Cerebellar cortex (tissue), 1 donor: Measurements from ENCODE around the gene APPL2.
A peak's percentile ranks its signal among the peaks of the same experiment; 100 is the strongest.

Experiments used
- DNase-seq: peaks from one replicate; pipeline ENCODE4 v3.0.0-alpha.2; 2015; ENCODE audit warnings: low spot score

APPL2 gene, protein sequence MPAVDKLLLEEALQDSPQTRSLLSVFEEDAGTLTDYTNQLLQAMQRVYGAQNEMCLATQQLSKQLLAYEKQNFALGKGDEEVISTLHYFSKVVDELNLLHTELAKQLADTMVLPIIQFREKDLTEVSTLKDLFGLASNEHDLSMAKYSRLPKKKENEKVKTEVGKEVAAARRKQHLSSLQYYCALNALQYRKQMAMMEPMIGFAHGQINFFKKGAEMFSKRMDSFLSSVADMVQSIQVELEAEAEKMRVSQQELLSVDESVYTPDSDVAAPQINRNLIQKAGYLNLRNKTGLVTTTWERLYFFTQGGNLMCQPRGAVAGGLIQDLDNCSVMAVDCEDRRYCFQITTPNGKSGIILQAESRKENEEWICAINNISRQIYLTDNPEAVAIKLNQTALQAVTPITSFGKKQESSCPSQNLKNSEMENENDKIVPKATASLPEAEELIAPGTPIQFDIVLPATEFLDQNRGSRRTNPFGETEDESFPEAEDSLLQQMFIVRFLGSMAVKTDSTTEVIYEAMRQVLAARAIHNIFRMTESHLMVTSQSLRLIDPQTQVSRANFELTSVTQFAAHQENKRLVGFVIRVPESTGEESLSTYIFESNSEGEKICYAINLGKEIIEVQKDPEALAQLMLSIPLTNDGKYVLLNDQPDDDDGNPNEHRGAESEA

DNA sequence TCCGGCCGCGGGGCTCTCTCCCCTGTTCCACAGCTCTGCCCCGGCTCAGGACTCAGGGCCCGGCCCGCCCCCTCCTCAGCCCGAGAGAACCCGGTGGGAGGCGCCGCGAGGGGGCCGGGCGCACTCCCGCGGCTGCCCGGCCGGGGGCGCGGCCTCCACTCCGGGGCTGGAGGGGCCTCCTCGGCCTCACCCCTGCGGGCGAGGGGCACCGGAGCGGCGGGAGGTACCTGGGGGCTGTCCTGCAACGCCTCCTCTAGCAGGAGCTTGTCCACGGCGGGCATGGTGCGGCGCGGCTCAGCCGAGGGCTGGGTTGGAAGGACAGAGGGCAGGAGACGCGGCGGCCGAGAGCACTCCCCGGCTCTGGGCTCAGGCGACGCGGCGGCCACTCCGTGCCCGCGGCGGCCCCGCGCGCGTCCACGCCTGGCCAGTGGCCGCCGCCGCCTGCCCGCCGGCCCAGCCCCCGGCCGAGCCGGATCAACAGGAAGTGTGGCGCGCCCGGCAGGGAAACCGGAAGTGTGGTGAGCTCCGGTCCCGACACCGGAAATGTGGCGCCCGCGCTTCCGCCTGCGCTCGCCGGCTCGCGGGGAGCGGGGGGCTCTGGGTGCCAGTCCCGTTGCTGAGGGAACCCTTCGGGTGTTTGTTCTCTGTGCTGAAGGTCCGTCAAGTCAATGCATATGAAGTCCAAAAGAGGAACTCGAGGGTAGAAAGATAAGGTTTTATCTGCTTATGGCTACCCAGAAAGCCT is at the start of gene APPL2:
Gene APPL2 (minus strand): TSS at position 443 of the 745 bp plus-strand sequence. CDS start 162 bp downstream, at position 281.
- peak; percentile 87 for DNase-seq

DNA sequence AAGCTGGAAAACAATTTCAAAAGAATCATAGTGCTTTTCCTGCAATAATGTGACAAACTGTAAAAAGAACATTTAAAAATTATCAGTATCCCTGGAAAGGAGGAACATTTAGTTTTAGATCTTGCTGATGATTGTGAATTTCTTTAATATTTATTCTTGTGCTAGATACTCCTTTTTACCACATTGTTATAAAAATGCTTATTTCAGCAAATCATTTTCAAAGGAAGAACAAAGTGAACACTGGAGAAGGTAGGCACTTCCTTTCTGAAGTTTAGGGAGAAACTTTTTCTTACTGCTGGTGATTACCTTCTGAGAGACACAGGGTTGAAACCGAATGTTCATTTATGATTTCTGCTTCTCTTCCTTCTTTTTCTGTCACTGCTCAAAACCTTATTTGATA is 49.4 kb upstream of the APPL2 start:
- DNase-seq: no peak

DNA sequence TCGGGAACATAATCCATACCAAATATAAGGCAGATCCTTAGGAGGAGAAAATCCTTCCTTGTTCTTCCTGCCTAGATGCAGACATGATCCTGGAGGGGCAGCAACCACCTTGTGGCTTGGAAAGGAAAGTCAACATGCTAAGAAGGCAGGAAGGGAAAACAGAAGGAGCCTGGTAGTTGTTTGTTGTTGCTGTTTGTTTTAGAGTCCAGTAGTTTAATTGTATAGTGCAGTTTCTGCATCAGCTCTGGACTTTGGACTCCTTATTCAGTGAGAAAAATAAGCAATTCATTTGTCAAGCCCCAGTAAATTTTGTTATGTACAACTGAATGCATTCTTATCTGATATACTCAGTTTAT is 45.7 kb upstream of the APPL2 start:
- DNase-seq: no peak

DNA sequence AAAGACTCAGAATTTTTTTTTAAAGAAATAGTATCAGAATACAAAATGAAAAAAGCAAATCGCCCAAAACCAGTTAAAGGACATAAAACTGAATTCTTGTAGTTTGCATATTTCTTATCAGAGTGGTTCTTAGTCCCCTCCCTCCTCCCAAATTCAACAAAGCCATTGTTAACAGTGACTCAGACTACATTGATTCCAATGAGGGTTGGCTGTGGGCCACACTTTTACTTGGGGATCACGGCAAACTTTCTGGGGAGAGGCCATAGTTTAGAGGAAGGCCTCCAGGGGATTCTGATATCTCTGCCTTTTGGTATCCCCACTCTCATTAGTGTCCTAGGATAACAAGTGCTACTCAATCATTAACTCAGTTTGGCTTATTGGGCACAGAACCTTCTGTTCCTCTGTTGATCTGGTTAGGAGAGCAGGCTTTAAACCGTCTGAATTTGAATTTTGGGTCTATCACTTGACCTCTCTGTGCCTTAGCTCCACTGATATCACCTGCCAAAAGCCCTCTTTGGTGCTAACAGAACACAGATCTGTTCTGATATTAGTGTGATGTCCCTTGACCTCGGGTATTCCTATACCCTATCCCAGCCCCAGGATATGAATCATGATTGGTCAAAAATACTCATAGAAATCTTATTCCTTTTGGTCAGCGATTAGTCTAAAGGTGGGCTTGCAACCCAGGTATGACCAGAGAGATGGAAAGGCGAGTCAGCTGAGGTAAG is 45.2 kb upstream of the APPL2 start:
- DNase-seq: no peak

DNA sequence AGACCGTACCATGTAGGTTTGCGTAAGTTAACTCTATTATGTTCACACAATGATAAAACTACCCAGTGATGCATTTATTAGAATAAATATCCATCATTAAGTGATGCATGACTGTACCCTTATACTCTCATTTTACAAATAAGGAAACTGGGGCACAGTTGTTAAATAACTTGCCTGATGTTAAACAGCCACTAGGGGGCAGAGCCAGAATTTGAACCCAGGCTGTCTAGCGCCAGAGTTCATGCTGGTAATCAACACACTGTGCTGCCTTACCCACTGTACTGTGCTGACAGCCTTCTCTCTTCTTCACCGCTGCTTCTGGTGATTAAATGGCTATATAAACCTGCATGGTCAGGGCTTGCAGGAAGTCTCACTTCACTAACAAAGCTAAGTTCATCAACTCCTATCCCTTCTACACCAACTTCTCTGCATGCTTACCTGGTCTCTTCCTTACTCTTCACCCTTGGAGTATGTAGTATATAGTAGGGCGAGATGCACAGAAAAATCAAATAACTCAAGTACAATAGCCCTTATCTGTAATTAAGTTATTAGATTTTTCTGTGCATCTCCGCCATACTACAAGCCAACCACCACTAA is 43.6 kb upstream of the APPL2 start:
- DNase-seq: peak; percentile 17

DNA sequence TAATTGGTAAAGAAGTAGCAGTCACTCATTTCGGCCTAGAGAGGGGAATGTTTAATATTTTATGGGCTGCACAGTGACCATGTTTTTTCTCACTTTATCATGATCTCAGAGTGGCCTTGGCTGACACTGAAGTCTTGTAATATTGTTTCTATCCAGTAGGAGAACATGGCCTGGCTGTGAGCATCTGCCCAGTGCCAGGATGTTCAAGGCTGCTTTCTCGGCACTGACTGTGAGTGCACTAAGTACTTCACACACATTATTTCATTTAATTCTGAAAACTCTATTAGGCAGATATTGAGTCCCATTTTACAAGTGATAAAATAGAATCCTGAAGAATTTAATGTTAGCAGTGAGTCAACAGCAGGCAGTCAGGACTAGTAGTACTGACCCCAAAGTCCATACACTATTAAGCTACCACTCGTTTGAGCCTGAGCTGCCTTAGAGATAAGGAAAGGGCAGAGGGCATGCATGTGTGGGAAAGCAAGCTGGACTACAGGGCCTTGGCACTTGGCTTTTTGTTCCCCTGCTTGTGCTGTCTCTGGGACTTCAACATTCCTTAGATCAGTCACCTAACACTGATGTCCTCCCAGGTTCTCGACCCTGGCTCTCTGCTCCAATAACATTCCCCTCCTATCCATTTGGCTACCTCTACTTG is 42.2 kb upstream of the APPL2 start:
- no peak for DNase-seq

DNA sequence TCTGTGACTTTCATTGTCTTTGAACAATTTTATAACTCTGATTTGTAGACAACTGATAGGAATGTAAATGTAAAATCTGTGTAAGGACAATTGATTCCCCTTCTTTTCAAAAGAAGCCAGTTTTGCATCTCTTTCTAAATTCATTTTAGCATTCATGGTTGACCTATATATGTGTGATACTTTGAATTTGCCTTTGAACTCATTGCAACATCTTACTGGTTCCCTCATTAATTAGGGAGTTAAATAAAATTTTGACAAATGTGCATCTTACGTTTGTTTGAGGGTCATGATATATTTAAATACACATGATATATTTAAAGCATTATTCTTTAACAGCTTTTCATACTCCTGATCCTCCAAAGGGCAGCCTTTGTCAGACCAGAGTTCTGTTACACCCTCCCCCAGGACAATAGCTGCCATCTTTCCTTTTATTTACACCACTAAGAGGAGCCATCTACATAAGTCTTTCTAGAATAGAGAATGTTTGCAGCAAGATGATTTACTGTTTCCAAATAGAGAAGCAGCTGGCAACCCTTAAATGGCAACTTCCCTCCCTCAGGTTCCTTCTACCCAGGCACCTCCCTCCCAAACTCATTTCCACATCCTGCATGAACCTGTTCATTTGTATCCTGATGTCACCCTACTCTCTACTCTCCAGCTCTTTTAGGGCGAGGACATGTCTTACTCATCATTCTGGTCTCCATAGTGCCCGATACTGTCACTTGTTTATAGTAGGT is 40.2 kb upstream of the APPL2 start:
- DNase-seq: no peak

DNA sequence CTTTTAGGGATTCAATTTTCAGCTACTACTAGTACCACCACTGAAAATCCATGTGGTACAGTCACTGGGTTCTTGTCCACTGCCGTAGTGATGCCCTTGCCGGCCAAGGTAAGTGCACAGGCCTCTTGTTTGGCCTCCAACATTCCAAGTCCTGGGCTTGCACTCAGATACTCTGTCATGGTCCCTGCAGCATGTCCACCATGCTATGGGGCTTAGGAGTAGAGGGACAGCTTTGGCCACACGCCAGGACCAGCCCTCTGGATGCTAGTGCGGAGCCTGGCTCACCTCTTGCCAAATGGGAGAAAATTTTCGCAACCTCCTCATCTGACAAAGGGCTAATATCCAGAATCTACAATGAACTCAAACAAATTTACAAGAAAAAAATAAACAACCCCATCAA is 38.6 kb upstream of the APPL2 start:
- DNase-seq: no peak

DNA sequence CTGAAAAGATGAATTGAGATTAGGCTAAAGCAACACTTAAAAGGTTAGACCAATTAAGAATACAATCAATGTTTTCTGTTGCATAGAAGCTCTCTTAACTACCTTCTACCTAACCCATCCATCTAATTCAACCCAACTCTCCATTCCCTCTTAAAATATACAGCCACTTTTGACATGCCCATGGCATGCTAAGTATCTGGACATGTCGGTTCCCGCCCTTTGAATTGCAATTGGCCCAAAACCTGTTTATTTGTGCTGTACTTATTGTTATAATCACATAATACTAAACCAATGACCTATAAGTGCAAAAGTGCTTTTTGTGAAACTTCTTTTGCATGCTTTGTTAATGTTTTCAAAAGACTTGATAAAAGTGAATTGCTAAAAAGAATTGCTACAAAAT is 37.6 kb upstream of the APPL2 start:
- no peak for DNase-seq

DNA sequence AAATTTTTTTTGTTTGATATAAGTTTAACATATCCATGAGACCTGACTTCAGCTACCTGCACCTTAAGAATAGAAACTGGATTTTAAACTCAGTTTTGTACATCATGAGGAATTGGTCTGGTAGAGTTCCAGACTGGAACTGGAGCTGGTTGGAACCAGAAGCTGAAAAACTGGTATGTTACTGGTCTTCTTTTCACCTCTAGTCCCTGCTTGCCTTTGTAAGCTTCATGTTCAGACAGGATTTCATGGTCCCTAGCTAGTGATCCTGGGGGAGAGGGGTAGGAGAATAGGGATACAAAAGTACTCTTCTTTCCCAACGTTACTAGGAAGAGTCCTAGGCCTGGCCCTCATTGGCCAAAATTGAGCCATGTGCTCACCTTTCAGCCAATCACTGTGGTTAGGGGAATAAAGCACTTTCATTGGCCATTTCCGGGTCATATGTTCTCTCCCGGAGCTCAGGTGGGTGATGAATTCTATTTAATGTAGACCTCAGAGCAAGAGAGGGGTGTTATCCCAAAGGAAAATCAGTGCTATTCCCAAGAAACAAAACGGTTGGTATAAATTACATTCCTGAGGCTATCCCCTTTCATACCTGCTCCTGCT is 36.9 kb upstream of the APPL2 start:
- no peak for DNase-seq

DNA sequence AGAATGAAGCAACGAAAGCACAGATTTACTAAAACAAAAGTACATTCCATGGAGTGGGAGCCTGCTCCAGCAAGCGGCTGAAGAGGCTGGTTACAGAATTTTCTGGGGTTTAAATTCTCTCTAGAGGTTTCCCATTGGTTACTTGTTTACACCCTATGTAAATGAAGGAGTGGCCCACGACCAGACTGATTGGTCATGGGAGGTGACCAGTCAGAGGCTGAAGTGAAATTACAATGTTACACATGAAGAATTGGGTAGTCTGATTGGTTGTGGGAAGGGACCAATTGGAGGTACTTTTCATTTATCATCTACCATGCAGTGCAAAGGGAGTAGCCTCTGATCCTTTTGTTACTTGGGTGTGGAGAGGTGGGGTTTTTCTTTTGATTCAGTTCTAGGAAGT is 36.2 kb upstream of the APPL2 start:
- DNase-seq: no peak

DNA sequence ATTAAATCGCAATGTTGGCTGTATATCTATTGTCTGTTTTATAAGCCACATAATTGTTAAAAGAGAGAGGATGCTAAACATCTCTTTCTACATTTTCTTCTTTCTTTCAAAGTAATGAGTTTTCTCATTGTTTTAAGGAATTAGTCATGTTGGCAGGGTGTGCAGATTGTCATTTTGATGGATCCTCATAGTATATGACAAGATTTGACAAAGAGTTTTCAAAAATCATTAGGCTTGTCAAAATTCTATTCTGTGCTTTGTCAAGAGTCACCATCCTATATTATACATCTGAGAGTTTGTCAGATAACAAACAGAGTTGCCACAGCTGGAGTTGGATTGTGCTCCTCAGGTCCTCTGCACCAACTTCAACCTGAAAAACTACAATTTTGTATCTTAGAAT is 35.4 kb upstream of the APPL2 start:
- DNase-seq: no peak

DNA sequence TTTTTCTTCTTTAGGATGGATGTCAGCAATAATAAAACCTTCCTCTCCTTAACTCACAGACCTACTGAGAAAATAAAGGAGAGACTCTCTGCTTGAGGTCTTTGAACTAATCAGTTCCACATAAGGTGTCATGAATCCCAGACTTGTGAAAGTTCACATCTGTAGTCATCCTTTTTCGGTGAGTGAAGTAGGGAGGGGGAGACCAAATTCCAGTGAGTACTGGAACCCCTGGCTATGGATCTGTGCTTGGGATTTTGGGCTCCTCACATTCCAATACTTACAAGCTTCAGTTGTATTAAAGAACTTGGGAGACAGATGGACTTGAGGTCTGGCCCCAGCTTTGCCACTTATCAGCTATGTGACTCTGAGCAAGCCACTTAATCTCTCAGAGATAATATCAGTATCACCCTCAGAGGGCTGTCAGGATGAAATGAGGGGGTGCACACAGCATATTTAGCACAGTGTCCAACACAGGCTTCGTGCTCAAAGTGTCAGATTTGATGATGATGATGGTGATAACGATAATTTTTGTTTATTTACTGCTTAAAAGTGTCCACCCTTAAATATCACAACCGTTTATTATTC is 34.8 kb upstream of the APPL2 start:
- no peak for DNase-seq

DNA sequence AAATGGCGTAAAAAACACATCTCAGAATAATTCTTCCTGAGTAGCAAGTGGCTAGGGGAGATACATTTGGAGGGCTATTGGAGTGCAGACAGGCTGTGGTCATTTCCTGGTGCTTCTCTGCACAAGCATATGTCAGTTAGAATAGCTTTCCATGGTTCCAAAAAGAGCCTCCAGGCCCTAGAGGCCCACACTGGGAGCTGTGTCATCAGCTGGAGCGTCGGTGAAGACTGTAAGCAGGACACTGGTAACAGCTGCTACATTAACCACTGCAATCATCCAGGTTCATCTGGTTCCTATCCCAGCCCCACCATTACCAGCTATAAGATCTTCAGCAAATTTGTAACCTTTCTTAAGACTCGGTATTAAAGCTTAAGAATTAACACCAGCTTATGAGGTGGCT is 31.7 kb upstream of the APPL2 start:
- DNase-seq: no peak

DNA sequence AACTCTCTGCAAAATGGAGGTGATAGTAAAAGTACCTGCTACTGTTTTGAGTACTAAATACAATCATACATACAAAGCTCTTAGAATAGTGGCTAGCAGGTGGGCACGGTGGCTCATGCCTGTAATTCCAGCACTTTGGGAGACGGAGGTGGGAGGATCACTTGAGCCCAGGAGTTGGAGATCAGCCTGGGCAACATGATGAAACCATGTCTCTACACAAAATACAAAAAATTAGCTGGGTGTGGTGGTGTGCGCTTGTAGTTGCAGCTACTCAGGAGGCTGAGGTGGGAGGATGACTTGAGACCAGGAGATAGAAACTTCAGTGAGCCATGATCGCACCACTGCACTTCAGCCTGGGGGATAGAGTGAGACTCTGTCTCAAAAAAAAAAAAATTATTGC is 28.8 kb upstream of the APPL2 start:
- no peak for DNase-seq

DNA sequence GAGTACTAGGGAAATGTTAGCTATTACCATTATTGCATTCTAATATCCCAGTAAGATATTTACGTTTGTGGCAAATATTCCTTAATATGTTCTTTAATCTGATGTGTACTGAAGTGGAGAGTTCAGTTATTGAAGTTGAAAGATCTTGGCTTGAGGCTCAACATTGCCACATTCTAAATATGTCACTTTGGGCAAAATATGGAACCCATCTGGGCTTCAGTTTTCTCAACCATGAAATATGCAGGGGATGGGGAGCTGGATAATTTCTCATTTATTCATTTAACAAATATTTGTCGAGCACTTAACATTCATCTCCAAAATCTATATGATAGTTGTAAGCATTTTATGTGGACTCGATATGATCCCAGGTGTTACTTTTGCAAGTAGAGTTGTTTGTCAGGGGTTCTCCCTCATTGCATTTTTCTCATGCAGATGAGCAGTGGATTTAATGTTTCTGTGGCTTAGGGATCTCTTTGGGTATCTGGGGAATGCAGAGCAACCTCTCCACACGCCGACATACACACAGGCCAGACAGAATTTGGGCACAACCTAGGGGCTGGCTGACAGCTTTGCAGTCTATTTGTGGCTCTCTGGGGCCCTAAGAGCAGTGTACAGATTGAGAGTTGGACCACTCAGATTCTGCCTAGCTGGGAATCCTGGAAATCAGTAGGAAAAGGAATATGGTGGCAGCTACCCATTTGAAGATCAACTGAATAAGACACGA is 26.6 kb upstream of the APPL2 start:
- DNase-seq: no peak

DNA sequence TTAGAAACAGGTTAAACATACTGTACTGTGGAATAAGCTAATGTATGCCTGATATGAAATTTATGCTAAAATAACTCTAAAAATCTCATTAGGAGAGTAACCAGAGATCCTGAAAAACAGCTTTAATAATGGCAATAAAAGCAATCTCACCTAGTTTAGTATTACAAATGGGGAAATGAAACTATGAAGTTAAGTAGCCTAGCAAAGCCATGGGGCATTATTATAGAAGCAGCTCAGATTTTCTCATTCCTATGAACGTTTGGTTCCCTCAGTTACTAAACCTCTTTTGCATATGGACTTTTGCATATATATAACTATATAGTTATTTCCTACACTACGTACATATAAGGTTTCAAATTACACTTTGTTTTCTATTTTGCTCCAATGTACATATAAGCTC is 25.0 kb upstream of the APPL2 start:
- DNase-seq: no peak

DNA sequence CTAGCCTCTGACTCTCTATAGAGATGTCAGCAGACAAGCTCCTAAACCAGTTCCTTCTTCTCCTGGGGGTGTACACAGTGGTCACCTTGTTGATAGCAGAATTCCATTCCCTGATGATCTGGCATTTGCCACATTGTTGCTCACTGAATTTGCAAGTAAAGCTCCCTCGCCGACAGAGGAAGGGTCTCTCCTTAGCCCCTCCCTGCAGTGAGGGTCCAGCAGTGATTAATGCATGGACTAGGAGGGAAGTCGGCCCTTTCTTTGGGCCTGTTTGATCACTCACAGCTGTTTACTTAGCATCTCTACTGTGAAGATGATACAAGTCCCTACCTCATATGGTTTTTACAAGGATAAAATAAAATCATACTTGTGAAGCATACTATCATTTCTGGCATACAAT is 23.3 kb upstream of the APPL2 start:
- no peak for DNase-seq

DNA sequence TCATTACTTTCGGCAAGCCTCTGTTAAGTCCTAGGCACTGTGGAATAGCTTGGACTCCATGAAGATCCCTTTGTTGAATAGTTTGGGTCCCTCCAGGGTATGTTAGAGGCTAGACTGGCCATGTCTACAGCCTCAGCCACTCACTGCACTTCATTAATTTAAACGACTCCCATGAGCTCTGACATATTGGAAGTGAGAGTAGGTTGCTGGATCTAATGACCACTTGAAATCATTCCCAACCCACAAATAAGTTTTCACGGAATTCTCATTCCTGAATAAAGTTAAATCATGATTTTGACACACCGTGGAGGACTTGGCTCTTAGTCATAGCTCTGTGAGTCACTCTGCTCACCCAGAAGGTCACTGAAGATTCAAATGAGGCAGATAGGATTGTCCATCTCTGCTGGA is 21.4 kb upstream of the APPL2 start:
- no peak for DNase-seq
